Measurements from ENCODE around the gene RNF5.

- no peak for TF ChIP-seq POLR2AphosphoS5 (IDR thresholded peaks at IDR 0.05)
- no peak for TF ChIP-seq CTCF (IDR thresholded peaks at IDR 0.05)
Measured at GRCh38 chr6:32190911-32191677, 12.9 kb downstream of the RNF5 start.

All from gastroesophageal sphincter (tissue), 3 donors.